GM21447 (cell line): ENCODE data around the gene VANGL1.
"Not testable (repeated sequence)": the region's sequence is repeated elsewhere in the genome, so short reads cannot be mapped to it uniquely, and the experiment has no call there.

Experiments
- ATAC-seq: cut with Tn5 transposase; IDR thresholded peaks from one replicate; pipeline ENCODE4 v1.9.1; 2021; ENCODE audit not compliant: unreplicated experiment

The VANGL1 gene

GRCh38 chr1:115641762-115642167 is at the start of gene VANGL1:
VANGL1 (plus strand) TSS chr1:115641970; CDS start chr1:115651414, 9,444 bp downstream.
- peak; percentile 59 for ATAC-seq

GRCh38 chr1:115592264-115592663 is 49.5 kb upstream of the VANGL1 start:
- no peak for ATAC-seq

- ATAC-seq = no peak
Measured at GRCh38 chr1:115593365-115594259, 48.2 kb upstream of the VANGL1 start.

GRCh38 chr1:115594600-115594999 is 47.2 kb upstream of the VANGL1 start:
- ATAC-seq = no peak

GRCh38 chr1:115595279-115596079 is 46.3 kb upstream of the VANGL1 start:
- ATAC-seq = no peak

GRCh38 chr1:115596080-115596780 is 45.5 kb upstream of the VANGL1 start:
- ATAC-seq = no peak

GRCh38 chr1:115604508-115604907 is 37.3 kb upstream of the VANGL1 start:
- no peak for ATAC-seq

- no peak for ATAC-seq
Measured at GRCh38 chr1:115606305-115606704, 35.5 kb upstream of the VANGL1 start.

- no peak for ATAC-seq
Measured at GRCh38 chr1:115609021-115609420, 32.7 kb upstream of the VANGL1 start.

- no peak for ATAC-seq
Measured at GRCh38 chr1:115613767-115614166, 28.0 kb upstream of the VANGL1 start.

GRCh38 chr1:115620453-115620852 is 21.3 kb upstream of the VANGL1 start:
- ATAC-seq = no peak

- no peak for ATAC-seq
Measured at GRCh38 chr1:115620950-115621349, 20.8 kb upstream of the VANGL1 start.

- ATAC-seq = no peak
Measured at GRCh38 chr1:115624859-115625258, 16.9 kb upstream of the VANGL1 start.

GRCh38 chr1:115630342-115630741 is 11.4 kb upstream of the VANGL1 start:
- no peak for ATAC-seq

GRCh38 chr1:115632251-115633026 is 9.3 kb upstream of the VANGL1 start:
- no peak for ATAC-seq

GRCh38 chr1:115633606-115634005 is 8.2 kb upstream of the VANGL1 start:
- not testable (repeated sequence) for ATAC-seq

GRCh38 chr1:115637247-115637646 is 4.5 kb upstream of the VANGL1 start:
- ATAC-seq = not testable (repeated sequence)

- ATAC-seq = no peak
Measured at GRCh38 chr1:115640384-115640783, 1.4 kb upstream of the VANGL1 start.

GRCh38 chr1:115642168-115643072 is 650 bp downstream of the VANGL1 start:
- ATAC-seq = peak; percentile 64
